Measurements from ENCODE around the gene BATF.

The BATF gene

GRCh38 chr14:75542588-75543091, 20.4 kb downstream of the BATF start:
- Histone ChIP-seq H3K9me3 (no peaks in the 10 kb centered on the region), H3K4me3 (ENCODE audit: low read depth in 1 of 2, low read length in 1 of 2) (peak overlapping the region; percentile 50 to 60), H3K27ac (peak overlapping the region; percentile 95), H3K36me3 (peaks cover 18% of the 10 kb centered on the region), H3K4me1 (ENCODE audit: control insufficient read depth in 1 of 2, insufficient read depth in 1 of 2, low read depth in 1 of 2, low read length in 1 of 2) (peaks cover 23 to 25% of the 10 kb centered on the region in 2 experiments), H3K27me3 (no peaks in the 10 kb centered on the region)
- TF ChIP-seq CTCF (IDR thresholded peaks at IDR 0.05), result no peak

GRCh38 chr14:75543253-75543652, 21.0 kb downstream of the BATF start:
- H3K27ac ChIP-seq, result peak overlapping the region; percentile 95
- peak overlapping the region; percentile 50 to 60 for H3K4me3 ChIP-seq (ENCODE audit: low read depth in 1 of 2, low read length in 1 of 2)

GRCh38 chr14:75543786-75544185, 21.5 kb downstream of the BATF start:
- no peak for TF ChIP-seq CTCF (IDR thresholded peaks at IDR 0.05)
- H3K4me3 ChIP-seq (ENCODE audit: low read depth in 1 of 2, low read length in 1 of 2), result no peak overlapping the region
- no peaks in the 10 kb centered on the region for H3K27me3 ChIP-seq
- H3K36me3 ChIP-seq, result peaks cover 25% of the 10 kb centered on the region
- H3K9me3 ChIP-seq, result no peaks in the 10 kb centered on the region
- H3K4me1 ChIP-seq (ENCODE audit: control insufficient read depth in 1 of 2, insufficient read depth in 1 of 2, low read depth in 1 of 2, low read length in 1 of 2), result peaks cover 23 to 25% of the 10 kb centered on the region in 2 experiments
- H3K27ac ChIP-seq, result peak overlapping the region; percentile 95

More at GRCh38 chr14:75543253-75543652, 21.0 kb downstream of the BATF start:
- no peaks in the 10 kb centered on the region for H3K27me3 ChIP-seq
- TF ChIP-seq CTCF (IDR thresholded peaks at IDR 0.05), result no peak
- peaks cover 24% of the 10 kb centered on the region for H3K36me3 ChIP-seq
- peaks cover 23 to 25% of the 10 kb centered on the region in 2 experiments for H3K4me1 ChIP-seq (ENCODE audit: control insufficient read depth in 1 of 2, insufficient read depth in 1 of 2, low read depth in 1 of 2, low read length in 1 of 2)
- no peaks in the 10 kb centered on the region for H3K9me3 ChIP-seq

- no peak for TF ChIP-seq CTCF (IDR thresholded peaks at IDR 0.05)
- H3K9me3 ChIP-seq, result no peaks in the 10 kb centered on the region
- H3K4me3 ChIP-seq (ENCODE audit: low read depth in 1 of 2, low read length in 1 of 2), result no peak overlapping the region
- H3K4me1 ChIP-seq (ENCODE audit: control insufficient read depth in 1 of 2, insufficient read depth in 1 of 2, low read depth in 1 of 2, low read length in 1 of 2), result peaks cover 23 to 25% of the 10 kb centered on the region in 2 experiments
- no peak overlapping the region for H3K27ac ChIP-seq
- H3K36me3 ChIP-seq, result peaks cover 25% of the 10 kb centered on the region
- no peaks in the 10 kb centered on the region for H3K27me3 ChIP-seq
Measured at GRCh38 chr14:75545907-75546306, 23.6 kb downstream of the BATF start.

GRCh38 chr14:75547552-75548250, 25.4 kb downstream of the BATF start:
- H3K27ac ChIP-seq, result no peak overlapping the region
- H3K4me3 ChIP-seq (ENCODE audit: low read depth in 1 of 2, low read length in 1 of 2), result no peak overlapping the region
- H3K4me1 ChIP-seq (ENCODE audit: control insufficient read depth in 1 of 2, insufficient read depth in 1 of 2, low read depth in 1 of 2, low read length in 1 of 2), result peaks cover 10 to 12% of the 10 kb centered on the region in 2 experiments
- H3K36me3 ChIP-seq, result peaks cover 25% of the 10 kb centered on the region
- H3K9me3 ChIP-seq, result no peaks in the 10 kb centered on the region
- no peaks in the 10 kb centered on the region for H3K27me3 ChIP-seq
- TF ChIP-seq CTCF (IDR thresholded peaks at IDR 0.05), result no peak
